Suprapubic skin (tissue), 4 donors: ENCODE measurements around the gene CNDP1. TPM values are rescaled to one million over a fixed set of nuclear protein-coding genes. Genes with fewer than 3 reads are reported as not detected.

ENCODE experiments used
- DNase-seq, 2 donors: peaks; one replicate each; pipeline ENCODE4 v3.0.0-alpha.2; 2019; ENCODE audit warnings: low spot score in 2 of 2
- H3K27ac ChIP-seq: fragments of 200-600 bp; sonication (generic); one replicate; pipeline ENCODE4 v1.5.1; 2019
- H3K27me3 ChIP-seq: fragments of 200-600 bp; sonication (generic); one replicate; pipeline ENCODE4 v1.5.1; 2019
- H3K36me3 ChIP-seq: fragments of 200-600 bp; sonication (generic); one replicate; pipeline ENCODE4 v1.5.1; 2019
- H3K4me1 ChIP-seq: fragments of 200-600 bp; sonication (generic); one replicate; pipeline ENCODE4 v1.5.1; 2019
- H3K4me3 ChIP-seq: fragments of 200-600 bp; sonication (generic); one replicate; pipeline ENCODE4 v1.5.1; 2019; ENCODE audit warnings: mild to moderate bottlenecking
- H3K9me3 ChIP-seq: fragments of 200-600 bp; sonication (generic); one replicate; pipeline ENCODE4 v1.5.1; 2019
- EP300 ChIP-seq: sonication (generic); formaldehyde crosslinking; IDR thresholded peaks from one replicate; pipeline ENCODE4 v1.6.1; 2017; ENCODE audit warnings: antibody characterized with exemption
- POLR2A ChIP-seq, 2 donors: fragments of 450-650 bp; IDR thresholded peaks; one replicate each; pipeline ENCODE4 v1.6.1; 2017; ENCODE audit warnings: antibody characterized with exemption in 2 of 2, mild to moderate bottlenecking in 2 of 2, moderate library complexity in 2 of 2
- POLR2AphosphoS5 ChIP-seq, 3 donors: sonication (generic); formaldehyde crosslinking; IDR thresholded peaks; one replicate each; pipeline ENCODE4 v1.6.1; 2017; ENCODE audit warnings: antibody characterized with exemption in 3 of 3
- WGBS: methylation state at CpG from one replicate; pipeline ENCODE4 v1.1.5; 2018; 5-methylcytosine and 5-hydroxymethylcytosine counted together
- total RNA-seq, 4 donors: library from RNA; depleted of rRNA; stranded (reverse); fragments of >200 nt; gene quantifications; one replicate each; pipeline ENCODE4 v1.1.0, GENCODE V29; 2016
- TF ChIP-seq, protein P1 (sequence below), 2 donors: fragments of 200-600 bp in 1 of 2; fragments of 450-650 bp in 1 of 2; sonication (generic) in 1 of 2; IDR thresholded peaks; one replicate each; pipeline ENCODE4 v1.5.1; 2016 to 2019; ENCODE audit warnings: antibody characterized with exemption in 2 of 2, mild to moderate bottlenecking in 1 of 2, moderate library complexity in 1 of 2

CNDP1 gene
- total RNA-seq, 4 donors from 2014 or later, result 0.21 to 1.1 (median 0.97) TPM; not detected in 1

DNA sequence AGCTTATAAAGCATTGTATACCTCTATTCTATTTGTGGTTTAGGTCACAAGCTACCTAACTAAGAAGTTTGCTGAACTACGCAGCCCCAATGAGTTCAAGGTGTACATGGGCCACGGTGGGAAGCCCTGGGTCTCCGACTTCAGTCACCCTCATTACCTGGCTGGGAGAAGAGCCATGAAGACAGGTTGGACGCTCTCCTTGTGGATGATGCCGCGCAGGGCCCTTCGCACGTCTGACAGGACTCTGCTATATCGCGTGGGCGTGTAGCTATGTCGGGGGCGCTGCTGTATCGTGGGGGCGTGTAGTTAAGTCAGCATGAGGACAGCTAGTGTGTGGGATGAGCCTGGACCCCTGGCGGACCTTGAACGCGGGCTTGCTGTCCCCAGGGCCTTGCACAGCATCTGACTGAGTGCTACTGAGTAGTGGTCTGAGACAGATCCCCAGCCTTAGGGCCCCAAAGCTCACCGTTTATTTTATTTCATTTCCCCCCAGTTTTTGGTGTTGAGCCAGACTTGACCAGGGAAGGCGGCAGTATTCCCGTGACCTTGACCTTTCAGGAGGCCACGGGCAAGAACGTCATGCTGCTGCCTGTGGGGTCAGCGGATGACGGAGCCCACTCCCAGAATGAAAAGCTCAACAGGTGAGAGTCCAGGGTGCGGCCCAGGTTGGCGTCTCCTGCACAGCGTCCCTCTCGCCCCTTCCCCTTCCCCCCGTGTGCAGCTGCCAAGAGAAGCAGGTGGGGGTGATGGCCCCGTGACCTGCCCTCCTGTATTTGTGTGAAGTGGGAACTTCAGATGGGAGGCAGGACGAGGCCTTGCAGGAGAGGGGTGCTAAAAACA lies 15.6 kb upstream of the CNDP1 start:
- Histone ChIP-seq H3K4me3 (no peak overlapping the region), H3K27me3 (no peaks in the 10 kb centered on the region), H3K4me1 (no peaks in the 10 kb centered on the region), H3K9me3 (no peaks in the 10 kb centered on the region), H3K27ac (no peak overlapping the region), H3K36me3 (peaks cover 79% of the 10 kb centered on the region)
- no peak for DNase-seq
- no peak for TF ChIP-seq POLR2A (IDR thresholded peaks at IDR 0.05)
- no peak for TF ChIP-seq POLR2AphosphoS5 (IDR thresholded peaks at IDR 0.05)
- TF ChIP-seq EP300, result no peak
- TF ChIP-seq, protein P1, sequence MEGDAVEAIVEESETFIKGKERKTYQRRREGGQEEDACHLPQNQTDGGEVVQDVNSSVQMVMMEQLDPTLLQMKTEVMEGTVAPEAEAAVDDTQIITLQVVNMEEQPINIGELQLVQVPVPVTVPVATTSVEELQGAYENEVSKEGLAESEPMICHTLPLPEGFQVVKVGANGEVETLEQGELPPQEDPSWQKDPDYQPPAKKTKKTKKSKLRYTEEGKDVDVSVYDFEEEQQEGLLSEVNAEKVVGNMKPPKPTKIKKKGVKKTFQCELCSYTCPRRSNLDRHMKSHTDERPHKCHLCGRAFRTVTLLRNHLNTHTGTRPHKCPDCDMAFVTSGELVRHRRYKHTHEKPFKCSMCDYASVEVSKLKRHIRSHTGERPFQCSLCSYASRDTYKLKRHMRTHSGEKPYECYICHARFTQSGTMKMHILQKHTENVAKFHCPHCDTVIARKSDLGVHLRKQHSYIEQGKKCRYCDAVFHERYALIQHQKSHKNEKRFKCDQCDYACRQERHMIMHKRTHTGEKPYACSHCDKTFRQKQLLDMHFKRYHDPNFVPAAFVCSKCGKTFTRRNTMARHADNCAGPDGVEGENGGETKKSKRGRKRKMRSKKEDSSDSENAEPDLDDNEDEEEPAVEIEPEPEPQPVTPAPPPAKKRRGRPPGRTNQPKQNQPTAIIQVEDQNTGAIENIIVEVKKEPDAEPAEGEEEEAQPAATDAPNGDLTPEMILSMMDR (IDR thresholded peaks at IDR 0.05), result no peak
- WGBS, result 84% methylated on average over 30 of the region's 32 CpGs

DNA sequence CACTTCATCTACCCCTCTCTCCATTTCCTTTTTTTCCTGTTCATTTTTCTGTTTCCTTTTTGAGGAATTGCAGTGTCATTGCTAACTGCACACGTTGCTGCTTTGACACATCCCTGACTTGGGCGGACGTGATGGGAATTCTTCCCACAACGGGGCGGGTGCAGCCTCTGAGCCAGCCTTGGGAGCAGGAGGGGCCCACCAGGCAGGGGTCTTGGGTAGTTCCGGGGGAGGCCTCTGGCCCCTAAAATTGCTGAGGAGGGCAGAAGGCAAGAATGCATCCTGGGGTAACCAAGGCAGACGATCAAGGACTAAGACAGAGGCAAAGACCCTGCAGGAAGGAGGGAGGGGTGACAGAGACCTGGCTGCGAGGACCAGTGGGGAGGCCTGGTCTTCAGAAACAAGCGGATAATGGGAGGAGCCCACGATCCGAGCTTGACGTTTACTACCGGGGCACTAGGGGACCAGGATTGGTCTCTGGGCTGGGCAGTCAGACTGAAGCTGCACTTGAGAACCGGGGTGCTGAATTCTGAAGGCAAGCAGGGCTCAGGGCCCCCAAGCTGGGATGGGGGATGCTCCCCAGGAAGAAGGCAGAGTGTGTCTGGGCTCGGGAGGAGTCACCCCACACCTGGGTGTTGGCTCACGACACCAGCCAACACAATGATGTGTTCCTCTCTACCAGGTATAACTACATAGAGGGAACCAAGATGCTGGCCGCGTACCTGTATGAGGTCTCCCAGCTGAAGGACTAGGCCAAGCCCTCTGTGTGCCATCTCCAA lies 14.8 kb upstream of the CNDP1 start:
- H3K4me1 ChIP-seq, result peaks cover 4% of the 10 kb centered on the region
- no peak overlapping the region for H3K27ac ChIP-seq
- TF ChIP-seq POLR2A (IDR thresholded peaks at IDR 0.05) (no peak), POLR2AphosphoS5 (IDR thresholded peaks at IDR 0.05) (no peak), EP300 (no peak)
- TF ChIP-seq, protein P1 (IDR thresholded peaks at IDR 0.05), result no peak
- no peaks in the 10 kb centered on the region for H3K9me3 ChIP-seq
- H3K36me3 ChIP-seq, result peaks cover 73% of the 10 kb centered on the region
- H3K27me3 ChIP-seq, result no peaks in the 10 kb centered on the region
- 90% methylated on average over 17 of the region's 18 CpGs for WGBS
- H3K4me3 ChIP-seq, result no peak overlapping the region
- DNase-seq, result no peak

DNA sequence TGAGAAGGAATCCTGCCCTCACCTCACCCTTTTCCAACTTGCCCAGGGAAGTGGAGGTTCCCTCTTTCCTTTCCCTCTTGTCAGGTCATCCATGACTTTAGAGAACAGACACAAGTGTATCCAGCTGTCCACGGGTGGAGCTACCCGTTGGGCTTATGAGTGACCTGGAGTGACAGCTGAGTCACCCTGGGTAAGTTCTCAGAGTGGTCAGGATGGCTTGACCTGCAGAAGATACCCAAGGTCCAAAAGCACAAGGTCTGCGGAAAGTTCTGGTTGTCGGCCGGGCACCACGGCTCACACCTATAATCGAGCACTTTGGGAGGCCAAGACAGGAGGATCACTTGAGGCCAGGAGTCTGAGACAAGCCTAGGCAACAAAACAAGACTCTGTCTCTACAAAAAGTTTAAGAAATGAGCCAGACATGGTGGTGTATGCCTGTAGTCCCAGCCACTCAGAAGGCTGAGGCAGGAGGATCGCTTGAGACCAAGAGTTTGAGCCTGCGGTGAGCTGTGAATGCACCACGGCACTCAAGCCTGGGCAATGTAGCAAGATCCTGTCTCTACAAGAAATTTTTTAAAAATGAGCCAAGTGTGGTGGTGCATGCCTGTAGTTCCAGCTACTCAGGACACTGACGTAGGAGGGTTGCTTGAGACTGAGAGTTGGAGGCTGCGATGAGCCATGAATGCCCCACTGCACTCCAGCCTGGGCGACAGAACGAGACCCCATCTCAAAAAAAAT lies 14.0 kb upstream of the CNDP1 start:
- H3K9me3 ChIP-seq, result no peaks in the 10 kb centered on the region
- H3K27ac ChIP-seq, result no peak overlapping the region
- peaks cover 4% of the 10 kb centered on the region for H3K4me1 ChIP-seq
- no peak for TF ChIP-seq EP300
- no peak for TF ChIP-seq POLR2AphosphoS5 (IDR thresholded peaks at IDR 0.05)
- TF ChIP-seq, protein P1 (IDR thresholded peaks at IDR 0.05), result no peak
- no peak for TF ChIP-seq POLR2A (IDR thresholded peaks at IDR 0.05)
- no peak overlapping the region for H3K4me3 ChIP-seq
- WGBS, result 89% methylated on average over 14 of the region's 14 CpGs
- no peak for DNase-seq
- no peaks in the 10 kb centered on the region for H3K27me3 ChIP-seq
- H3K36me3 ChIP-seq, result peaks cover 66% of the 10 kb centered on the region

DNA sequence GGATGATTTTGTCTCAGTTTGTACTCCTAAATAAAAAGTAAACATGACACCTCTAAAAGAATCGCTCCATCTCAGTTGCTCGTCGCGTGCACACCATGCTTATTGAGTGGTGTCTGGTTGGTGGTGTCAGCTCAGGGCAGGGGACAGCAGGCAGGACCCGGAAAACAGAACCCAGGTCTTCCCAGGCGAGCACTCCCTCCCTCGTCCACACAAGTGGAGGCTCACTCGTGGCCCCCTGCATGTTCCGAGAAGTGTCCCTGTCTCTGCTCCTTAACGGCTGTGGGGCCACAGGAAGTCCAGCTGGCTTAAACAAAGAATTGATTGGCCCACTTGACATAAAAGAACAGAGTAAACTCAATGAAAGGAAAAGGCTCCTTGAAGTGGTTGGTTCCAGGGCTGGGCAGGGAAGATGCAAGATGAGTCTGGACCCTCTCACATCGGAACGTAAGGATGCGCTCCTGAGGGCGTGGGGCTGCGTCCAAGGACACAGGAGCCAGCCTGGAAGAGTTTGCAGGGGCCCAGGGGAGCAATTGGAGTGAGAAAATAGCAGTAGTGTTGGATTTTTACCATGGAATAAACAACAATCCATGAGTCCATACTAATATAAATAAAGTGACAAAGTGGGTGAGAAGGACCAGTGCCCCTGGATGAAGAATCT lies 13.1 kb upstream of the CNDP1 start:
- Histone ChIP-seq H3K9me3 (no peaks in the 10 kb centered on the region), H3K4me1 (peaks cover 4% of the 10 kb centered on the region), H3K36me3 (peaks cover 56% of the 10 kb centered on the region), H3K27me3 (no peaks in the 10 kb centered on the region), H3K27ac (no peak overlapping the region), H3K4me3 (no peak overlapping the region)
- WGBS, result 92% methylated on average over 15 of the region's 15 CpGs
- TF ChIP-seq, protein P1 (IDR thresholded peaks at IDR 0.05), result no peak
- no peak for TF ChIP-seq POLR2AphosphoS5 (IDR thresholded peaks at IDR 0.05)
- TF ChIP-seq POLR2A (IDR thresholded peaks at IDR 0.05), result no peak
- TF ChIP-seq EP300, result no peak
- no peak for DNase-seq
